ENCODE results near the gene COL4A2.

The COL4A2 gene

DNA sequence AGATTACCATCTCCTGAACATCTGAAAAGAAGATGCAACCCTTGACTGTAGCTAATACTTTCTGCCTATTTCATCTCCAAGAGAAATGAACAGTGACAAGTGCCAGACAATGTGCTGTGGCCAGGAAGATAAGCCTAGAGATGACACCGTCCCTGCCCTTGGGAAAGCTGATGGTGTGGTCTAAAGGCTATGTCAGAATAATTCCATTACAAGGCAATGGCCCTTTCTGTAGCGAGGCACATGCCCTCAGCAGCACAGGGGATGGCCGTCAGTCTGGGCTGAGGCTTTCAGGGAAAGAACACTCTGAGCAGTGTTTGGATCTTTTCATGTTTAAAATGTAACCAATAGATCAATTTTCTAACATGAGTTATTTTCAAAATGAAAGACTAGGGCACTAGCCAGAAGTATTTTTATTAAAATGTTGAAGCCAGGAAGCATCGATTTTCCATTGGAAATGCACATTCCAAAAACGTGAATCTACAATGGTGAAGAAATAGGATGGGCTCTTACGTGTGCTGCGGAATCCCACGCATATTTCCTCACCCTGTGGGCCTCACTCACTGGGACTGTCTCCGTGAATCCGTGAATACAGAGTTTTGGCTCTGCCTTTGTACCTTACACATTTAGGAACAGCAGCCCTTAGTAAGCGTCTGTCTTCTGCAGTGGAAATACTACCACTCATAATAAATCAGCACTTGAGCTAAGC, 22.2 kb upstream of the COL4A2 start:
- no peaks in the 10 kb centered on the region for H3K4me1 ChIP-seq (ENCODE audit: insufficient read depth, insufficient read length)
- H3K36me3 ChIP-seq (ENCODE audit: insufficient read depth, insufficient read length, low read length): peaks cover 19% of the 10 kb centered on the region
- no peak for TF ChIP-seq ZNF274 (IDR thresholded peaks at IDR 0.05; ENCODE audit: low read depth, low read length)
- no peak for TF ChIP-seq YY1 (IDR thresholded peaks at IDR 0.05; ENCODE audit: insufficient read depth, insufficient read length)
- no peak for TF ChIP-seq SUZ12 (IDR thresholded peaks at IDR 0.05; ENCODE audit: extremely low read depth, insufficient read depth, insufficient read length)
- no peak for DNase-seq (ENCODE audit: low read depth, low spot score)
- no peak overlapping the region for H3K9ac ChIP-seq (ENCODE audit: insufficient read length, low read depth)
- H3K9me3 ChIP-seq (ENCODE audit: insufficient read depth, low read length): no peaks in the 10 kb centered on the region
- no peaks in the 10 kb centered on the region for H3K27me3 ChIP-seq (ENCODE audit: insufficient read depth, insufficient read length)
- no peak overlapping the region for H3K4me3 ChIP-seq (ENCODE audit: insufficient read length, low read depth)

DNA sequence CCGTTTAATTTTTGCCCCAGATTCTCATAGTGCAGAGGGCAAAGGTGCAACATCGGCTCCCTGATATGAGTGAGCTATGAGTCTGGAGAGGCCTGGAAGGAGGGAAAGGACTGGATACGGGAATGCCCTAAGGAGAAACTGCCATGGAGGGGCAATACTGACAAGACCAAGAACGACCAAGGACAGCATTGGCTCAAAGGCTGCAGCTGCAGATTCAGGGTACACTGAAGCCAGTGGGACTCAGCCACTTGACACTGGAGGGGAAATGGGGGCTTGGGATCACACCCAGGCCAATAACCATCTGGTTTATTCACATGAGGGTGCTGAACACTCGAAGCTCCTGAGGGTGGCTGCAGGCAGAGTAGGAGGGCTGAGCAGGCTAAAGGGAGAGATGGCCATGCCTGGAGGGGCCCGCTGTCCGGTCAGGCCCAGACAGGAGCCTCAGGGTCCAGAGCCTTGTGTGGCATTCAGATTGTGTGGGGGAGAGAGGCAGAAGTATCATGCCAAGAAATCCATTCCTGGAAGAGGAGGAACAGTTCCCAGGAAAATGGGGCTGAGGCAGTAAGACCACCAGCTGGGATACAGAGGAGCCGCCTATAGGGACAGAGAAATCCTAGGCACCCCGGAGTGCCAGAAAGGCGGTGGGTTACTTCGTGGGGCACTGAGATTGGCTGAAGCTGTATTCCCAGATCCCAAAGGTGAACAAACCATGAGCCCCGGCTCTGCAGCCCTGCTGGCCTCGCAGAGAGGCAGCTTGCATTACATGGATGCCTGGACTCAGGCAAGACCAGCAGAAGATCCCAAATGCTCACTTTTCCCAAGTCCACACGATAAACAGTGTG, 20.9 kb upstream of the COL4A2 start:
- no peaks in the 10 kb centered on the region for H3K4me1 ChIP-seq (ENCODE audit: insufficient read depth, insufficient read length)
- peaks cover 25% of the 10 kb centered on the region for H3K36me3 ChIP-seq (ENCODE audit: insufficient read depth, insufficient read length, low read length)
- TF ChIP-seq ZNF274 (IDR thresholded peaks at IDR 0.05; ENCODE audit: low read depth, low read length): no peak
- no peak for TF ChIP-seq YY1 (IDR thresholded peaks at IDR 0.05; ENCODE audit: insufficient read depth, insufficient read length)
- TF ChIP-seq SUZ12 (IDR thresholded peaks at IDR 0.05; ENCODE audit: extremely low read depth, insufficient read depth, insufficient read length): no peak
- no peak overlapping the region for H3K9ac ChIP-seq (ENCODE audit: insufficient read length, low read depth)
- no peaks in the 10 kb centered on the region for H3K9me3 ChIP-seq (ENCODE audit: insufficient read depth, low read length)
- no peaks in the 10 kb centered on the region for H3K27me3 ChIP-seq (ENCODE audit: insufficient read depth, insufficient read length)
- DNase-seq (ENCODE audit: low read depth, low spot score): no peak
- H3K4me3 ChIP-seq (ENCODE audit: insufficient read length, low read depth): no peak overlapping the region

DNA sequence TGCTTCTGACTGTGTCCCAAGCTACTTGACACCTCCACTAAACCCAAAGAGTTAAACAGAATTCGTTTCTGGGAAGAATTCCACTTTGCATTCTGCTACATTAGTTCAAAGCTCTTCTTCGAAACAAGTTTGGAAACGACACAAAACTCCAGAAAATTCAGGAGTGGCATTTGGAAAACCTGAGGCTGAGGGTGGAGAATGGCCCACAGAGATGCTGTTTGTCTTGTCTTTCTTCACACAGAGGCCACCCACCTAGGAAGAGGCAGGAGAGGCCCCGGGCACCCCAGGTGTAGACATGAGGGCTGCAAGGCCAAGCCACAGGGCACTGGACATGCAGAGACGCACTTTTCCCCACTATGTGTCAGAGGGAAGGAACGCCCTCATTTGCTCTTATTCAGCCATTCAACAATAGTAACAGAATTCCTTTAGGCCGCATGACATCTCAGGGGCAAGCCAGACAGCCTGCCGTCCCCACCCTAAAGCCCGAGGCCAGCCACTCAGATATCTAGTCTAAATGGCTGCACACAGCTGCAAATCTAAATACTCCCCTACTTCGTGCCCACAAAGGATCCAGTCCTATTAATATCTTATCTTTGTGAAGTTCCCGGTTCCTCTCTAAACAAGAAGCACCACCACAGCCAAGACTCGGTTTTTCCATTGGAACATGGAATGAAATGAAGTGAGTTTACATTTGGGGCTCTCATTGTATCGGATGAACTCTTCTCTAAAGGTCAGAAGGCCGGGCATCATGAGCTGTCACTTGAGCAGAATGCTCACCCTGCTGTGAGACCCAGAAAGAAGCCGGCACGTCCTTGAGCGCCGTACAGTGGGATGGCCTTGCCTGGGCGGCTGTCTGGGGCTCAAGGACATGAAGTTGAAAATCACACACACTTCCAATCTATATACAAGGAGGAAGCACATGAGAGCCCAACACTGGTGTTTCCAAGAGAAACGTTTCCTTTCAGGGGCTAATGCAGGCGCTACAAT, 20.0 kb upstream of the COL4A2 start:
- TF ChIP-seq SUZ12 (IDR thresholded peaks at IDR 0.05; ENCODE audit: extremely low read depth, insufficient read depth, insufficient read length): no peak
- TF ChIP-seq ZNF274 (IDR thresholded peaks at IDR 0.05; ENCODE audit: low read depth, low read length): no peak
- TF ChIP-seq YY1 (IDR thresholded peaks at IDR 0.05; ENCODE audit: insufficient read depth, insufficient read length): no peak
- no peak overlapping the region for H3K9ac ChIP-seq (ENCODE audit: insufficient read length, low read depth)
- H3K36me3 ChIP-seq (ENCODE audit: insufficient read depth, insufficient read length, low read length): peaks cover 25% of the 10 kb centered on the region
- DNase-seq (ENCODE audit: low read depth, low spot score): no peak
- no peaks in the 10 kb centered on the region for H3K4me1 ChIP-seq (ENCODE audit: insufficient read depth, insufficient read length)
- H3K9me3 ChIP-seq (ENCODE audit: insufficient read depth, low read length): no peaks in the 10 kb centered on the region
- no peak overlapping the region for H3K4me3 ChIP-seq (ENCODE audit: insufficient read length, low read depth)
- H3K27me3 ChIP-seq (ENCODE audit: insufficient read depth, insufficient read length): no peaks in the 10 kb centered on the region

DNA sequence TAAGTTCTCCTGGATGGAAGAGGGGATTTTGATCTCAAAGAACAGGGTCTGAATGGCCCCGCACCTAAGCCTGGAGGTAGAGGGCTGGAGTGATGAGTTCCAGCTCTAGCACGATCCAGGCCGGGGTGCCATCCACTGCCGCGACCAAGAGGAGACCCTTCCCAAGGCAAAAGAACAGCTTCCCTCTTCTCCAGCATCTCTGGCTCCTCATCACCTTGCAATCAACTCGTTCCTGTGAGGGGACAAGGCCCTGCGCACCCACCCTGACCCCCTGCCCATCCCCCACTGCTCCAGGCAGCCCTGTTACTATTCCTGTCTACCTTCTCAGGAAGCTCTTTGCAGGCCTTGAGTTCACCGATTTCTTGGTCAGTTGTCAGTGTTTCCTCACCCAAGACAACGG, 17.9 kb upstream of the COL4A2 start:
- DNase-seq (ENCODE audit: low read depth, low spot score): no peak
- peaks cover 16% of the 10 kb centered on the region for H3K36me3 ChIP-seq (ENCODE audit: insufficient read depth, insufficient read length, low read length)
- no peaks in the 10 kb centered on the region; the same call in 1 of the 2 replicates for H3K9me3 ChIP-seq (ENCODE audit: insufficient read depth, low read length)
- H3K4me1 ChIP-seq (ENCODE audit: insufficient read depth, insufficient read length): no peaks in the 10 kb centered on the region
- H3K9ac ChIP-seq (ENCODE audit: insufficient read length, low read depth): no peak overlapping the region
- no peak overlapping the region for H3K4me3 ChIP-seq (ENCODE audit: insufficient read length, low read depth)
- TF ChIP-seq YY1 (IDR thresholded peaks at IDR 0.05; ENCODE audit: insufficient read depth, insufficient read length): no peak
- no peaks in the 10 kb centered on the region for H3K27me3 ChIP-seq (ENCODE audit: insufficient read depth, insufficient read length)

DNA sequence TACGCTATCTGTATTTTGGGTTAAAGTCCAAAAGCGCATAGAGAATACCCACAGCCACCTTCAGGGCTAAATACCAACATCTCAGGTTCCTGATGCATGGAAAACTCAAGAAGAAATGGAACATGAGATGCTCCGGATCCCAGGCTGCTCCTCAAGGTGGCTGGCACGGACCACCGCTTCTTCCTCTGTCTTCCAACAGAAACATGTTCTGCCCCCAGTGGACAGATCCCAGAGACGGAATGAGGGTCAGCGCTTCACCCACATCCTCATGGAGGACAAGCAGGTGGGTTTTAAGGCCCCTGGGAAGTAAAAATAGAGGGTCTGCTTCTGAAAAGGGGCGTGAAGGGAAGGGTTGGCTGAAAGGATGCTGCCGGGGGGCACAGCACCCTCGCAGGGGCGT, 17.4 kb upstream of the COL4A2 start:
- TF ChIP-seq YY1 (IDR thresholded peaks at IDR 0.05; ENCODE audit: insufficient read depth, insufficient read length): no peak
- no peak for TF ChIP-seq SUZ12 (IDR thresholded peaks at IDR 0.05; ENCODE audit: extremely low read depth, insufficient read depth, insufficient read length)
- no peak for TF ChIP-seq ZNF274 (IDR thresholded peaks at IDR 0.05; ENCODE audit: low read depth, low read length)
- Histone ChIP-seq H3K4me1 (ENCODE audit: insufficient read depth, insufficient read length) (no peaks in the 10 kb centered on the region), H3K9ac (ENCODE audit: insufficient read length, low read depth) (no peak overlapping the region), H3K27me3 (ENCODE audit: insufficient read depth, insufficient read length) (no peaks in the 10 kb centered on the region), H3K4me3 (ENCODE audit: insufficient read length, low read depth) (no peak overlapping the region), H3K36me3 (ENCODE audit: insufficient read depth, insufficient read length, low read length) (peaks cover 15% of the 10 kb centered on the region), H3K9me3 (ENCODE audit: insufficient read depth, low read length) (no peaks in the 10 kb centered on the region; the same call in 1 of the 2 replicates)
- no peak for DNase-seq (ENCODE audit: low read depth, low spot score)

DNA sequence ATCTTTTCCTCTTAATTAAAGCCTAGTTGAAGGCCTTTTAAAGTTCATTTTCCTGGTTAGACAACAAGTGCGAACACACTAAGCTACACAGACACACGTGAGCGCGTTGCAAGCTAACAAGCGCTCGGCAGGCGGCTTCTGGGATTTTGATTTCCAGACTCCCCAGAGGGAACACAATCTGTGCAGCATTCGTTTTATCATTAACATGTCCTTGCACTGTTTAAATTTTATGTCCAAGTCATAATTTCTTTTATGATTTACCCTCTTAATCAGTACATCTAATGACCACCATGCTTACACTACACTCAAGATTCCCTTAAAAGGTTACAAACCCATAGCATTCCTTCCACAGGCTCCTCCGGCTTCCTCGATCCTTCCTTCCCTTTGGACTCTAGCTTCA, 16.9 kb upstream of the COL4A2 start:
- H3K4me1 ChIP-seq (ENCODE audit: insufficient read depth, insufficient read length): no peaks in the 10 kb centered on the region
- DNase-seq (ENCODE audit: low read depth, low spot score): no peak
- no peaks in the 10 kb centered on the region for H3K27me3 ChIP-seq (ENCODE audit: insufficient read depth, insufficient read length)
- TF ChIP-seq YY1 (IDR thresholded peaks at IDR 0.05; ENCODE audit: insufficient read depth, insufficient read length): no peak
- no peak for TF ChIP-seq SUZ12 (IDR thresholded peaks at IDR 0.05; ENCODE audit: extremely low read depth, insufficient read depth, insufficient read length)
- TF ChIP-seq ZNF274 (IDR thresholded peaks at IDR 0.05; ENCODE audit: low read depth, low read length): no peak
- H3K36me3 ChIP-seq (ENCODE audit: insufficient read depth, insufficient read length, low read length): peaks cover 12% of the 10 kb centered on the region
- H3K9me3 ChIP-seq (ENCODE audit: insufficient read depth, low read length): no peaks in the 10 kb centered on the region; the same call in 1 of the 2 replicates
- H3K9ac ChIP-seq (ENCODE audit: insufficient read length, low read depth): no peak overlapping the region
- H3K4me3 ChIP-seq (ENCODE audit: insufficient read length, low read depth): no peak overlapping the region
